ENCODE measurements around the gene TARDBP. TPM values are rescaled to one million over a fixed set of nuclear protein-coding genes. Genes with fewer than 3 reads are reported as not detected.

The TARDBP gene
- total and polyA plus RNA-seq, 12 donors, result 66.0 to 138 (median 102) TPM

DNA sequence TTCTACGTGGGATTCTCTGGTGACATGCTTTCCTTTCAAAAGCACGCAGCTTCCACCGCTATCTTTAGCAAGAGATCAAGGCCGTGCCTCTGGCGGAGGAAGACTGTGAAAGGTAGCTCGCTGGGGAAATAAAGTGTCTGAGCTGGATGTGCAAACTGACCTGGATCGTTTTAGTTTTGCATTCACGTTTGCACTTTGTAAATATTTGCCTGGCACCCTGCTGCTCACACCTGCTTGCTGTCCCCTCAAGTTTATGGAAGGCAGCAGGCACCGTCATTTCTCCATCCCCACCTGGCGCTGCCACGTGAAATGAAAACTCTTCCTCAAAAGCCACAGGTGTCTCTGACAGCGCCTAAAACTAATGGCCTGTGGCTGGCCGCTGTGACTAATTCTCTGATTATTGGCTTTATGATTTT, 44.0 kb upstream of the TARDBP start:
- peaks cover 0 to 40% (median 0%) of the 10 kb centered on the region in 9 donors for H3K4me1 ChIP-seq
- TF ChIP-seq, protein P1, sequence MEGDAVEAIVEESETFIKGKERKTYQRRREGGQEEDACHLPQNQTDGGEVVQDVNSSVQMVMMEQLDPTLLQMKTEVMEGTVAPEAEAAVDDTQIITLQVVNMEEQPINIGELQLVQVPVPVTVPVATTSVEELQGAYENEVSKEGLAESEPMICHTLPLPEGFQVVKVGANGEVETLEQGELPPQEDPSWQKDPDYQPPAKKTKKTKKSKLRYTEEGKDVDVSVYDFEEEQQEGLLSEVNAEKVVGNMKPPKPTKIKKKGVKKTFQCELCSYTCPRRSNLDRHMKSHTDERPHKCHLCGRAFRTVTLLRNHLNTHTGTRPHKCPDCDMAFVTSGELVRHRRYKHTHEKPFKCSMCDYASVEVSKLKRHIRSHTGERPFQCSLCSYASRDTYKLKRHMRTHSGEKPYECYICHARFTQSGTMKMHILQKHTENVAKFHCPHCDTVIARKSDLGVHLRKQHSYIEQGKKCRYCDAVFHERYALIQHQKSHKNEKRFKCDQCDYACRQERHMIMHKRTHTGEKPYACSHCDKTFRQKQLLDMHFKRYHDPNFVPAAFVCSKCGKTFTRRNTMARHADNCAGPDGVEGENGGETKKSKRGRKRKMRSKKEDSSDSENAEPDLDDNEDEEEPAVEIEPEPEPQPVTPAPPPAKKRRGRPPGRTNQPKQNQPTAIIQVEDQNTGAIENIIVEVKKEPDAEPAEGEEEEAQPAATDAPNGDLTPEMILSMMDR (IDR thresholded peaks at IDR 0.05), result no peak
- intact Hi-C loops (cut with DNase I), result loop anchor here in 1 of 10 donors (10.0 kb wide), 1 partner anchor 274 kb away; no protein-coding TSS in a partner anchor
- peaks cover 0 to 11% (median 0%) of the 10 kb centered on the region in 7 donors for H3K27me3 ChIP-seq
- 38 to 41% methylated on average over 13 of the region's 13 CpGs for WGBS, 2 donors
- no peak overlapping the region for H3K27ac ChIP-seq
- H3K36me3 ChIP-seq, result no peaks in the 10 kb centered on the region
- peak overlapping the region in 5 of 10 donors; percentile 6 to 24 (median 19) for H3K4me3 ChIP-seq
- ATAC-seq, result no peak
- no peaks in the 10 kb centered on the region for H3K9me3 ChIP-seq
- no peak for DNase-seq

GRCh38 chr1:10969267-10969970, 43.0 kb upstream of the TARDBP start:
- peaks cover 0 to 40% (median 0%) of the 10 kb centered on the region in 9 donors for H3K4me1 ChIP-seq
- DNase-seq (no peak), ATAC-seq (no peak)
- H3K27me3 ChIP-seq, result peaks cover 0 to 14% (median 0%) of the 10 kb centered on the region in 7 donors
- 68 to 72% methylated on average over 14 of the region's 14 CpGs for WGBS, 2 donors
- H3K27ac ChIP-seq, result peak overlapping the region in 1 of 10 donors; percentile 0
- no peak overlapping the region for H3K4me3 ChIP-seq
- no peaks in the 10 kb centered on the region for H3K9me3 ChIP-seq
- no peaks in the 10 kb centered on the region for H3K36me3 ChIP-seq
- intact Hi-C loops (cut with DNase I), result loop anchor here in 1 of 10 donors (10.0 kb wide), 1 partner anchor 275 kb away; no protein-coding TSS in a partner anchor
- TF ChIP-seq, protein P1 (IDR thresholded peaks at IDR 0.05), result no peak

DNA sequence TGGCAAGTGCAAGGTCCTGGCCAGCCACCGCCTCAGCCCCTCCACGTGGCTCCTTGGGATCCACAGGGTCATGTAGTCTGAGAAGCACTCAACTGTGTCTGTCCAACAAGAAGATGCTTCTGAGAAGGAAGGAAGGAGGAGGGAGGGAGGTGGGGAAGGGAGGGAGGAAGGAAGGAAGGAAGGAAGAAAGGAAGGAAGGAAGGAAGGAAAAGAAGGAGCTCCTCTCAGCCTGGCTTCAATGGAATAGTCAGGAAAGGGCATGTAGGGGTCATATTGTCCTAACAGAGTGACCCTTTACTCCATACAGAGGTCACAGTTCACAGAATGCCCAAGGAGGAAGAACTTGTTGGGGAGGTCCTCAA, 42.5 kb upstream of the TARDBP start:
- no peak for ATAC-seq
- 70 to 75% methylated on average over 2 of the region's 2 CpGs for WGBS, 2 donors
- intact Hi-C loops (cut with DNase I), result loop anchor here in 1 of 10 donors (10.0 kb wide), 1 partner anchor 275 kb away; no protein-coding TSS in a partner anchor
- Histone ChIP-seq H3K27me3 (peaks cover 0 to 10% (median 0%) of the 10 kb centered on the region in 7 donors), H3K9me3 (no peaks in the 10 kb centered on the region), H3K4me3 (no peak overlapping the region), H3K27ac (peak overlapping the region in 1 of 10 donors; percentile 0), H3K4me1 (peaks cover 0 to 40% (median 0%) of the 10 kb centered on the region in 9 donors), H3K36me3 (no peaks in the 10 kb centered on the region)
- no peak for DNase-seq
- TF ChIP-seq, protein P1 (IDR thresholded peaks at IDR 0.05), result no peak

DNA sequence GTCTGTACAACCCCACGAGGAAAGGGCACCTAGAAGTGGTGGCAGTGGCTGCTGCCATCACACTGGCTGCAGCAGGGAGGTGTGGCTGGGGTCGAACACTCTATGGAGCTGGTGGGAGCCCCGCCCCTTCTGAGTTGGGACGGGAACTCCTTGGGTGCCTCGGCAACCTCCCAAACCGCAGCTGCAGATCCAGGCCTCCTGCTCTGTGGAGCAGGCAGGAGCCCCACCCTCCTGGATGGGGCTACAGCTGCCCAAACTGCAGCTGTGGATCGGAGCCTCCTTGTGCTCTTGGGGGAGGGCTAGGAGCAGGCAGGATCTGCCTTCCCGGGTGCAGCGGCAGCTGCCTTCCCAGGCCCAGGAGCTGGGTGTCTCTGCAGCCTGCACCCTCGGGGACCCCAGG, 38.9 kb upstream of the TARDBP start:
- 47 to 52% methylated on average over 10 of the region's 10 CpGs for WGBS, 2 donors
- Histone ChIP-seq H3K27me3 (peaks cover 0 to 4% (median 0%) of the 10 kb centered on the region in 7 donors), H3K4me3 (no peak overlapping the region), H3K9me3 (no peaks in the 10 kb centered on the region), H3K27ac (no peak overlapping the region), H3K36me3 (no peaks in the 10 kb centered on the region), H3K4me1 (peaks cover 0 to 8% (median 0%) of the 10 kb centered on the region in 9 donors)
- TF ChIP-seq, protein P1 (IDR thresholded peaks at IDR 0.05), result no peak
- DNase-seq (peak in 1 of 2 donors; percentile 52), ATAC-seq (peak in 6 of 8 donors; percentile 9 to 76 (median 40))
- intact Hi-C loops (cut with DNase I), result no loop called here
